Measurements from ENCODE around the gene UQCC2.

UQCC2 gene

GRCh38 chr6:33699131-33699530, 12.4 kb downstream of the UQCC2 start:
- TF ChIP-seq SPI1 (IDR thresholded peaks at IDR 0.05; ENCODE audit: borderline replicate concordance, low read depth) (no peak), POLR2AphosphoS5 (IDR thresholded peaks at IDR 0.05; ENCODE audit: low read depth) (no peak), CTCF (IDR thresholded peaks at IDR 0.05; ENCODE audit: insufficient read depth, low read length) (no peak), REST (IDR thresholded peaks at IDR 0.05; ENCODE audit: insufficient replicate concordance, low read depth) (no peak), GABPA (IDR thresholded peaks at IDR 0.05; ENCODE audit: low read depth) (no peak)
- no peak for DNase-seq (ENCODE audit: low read depth in 1 of 2, low spot score in 1 of 2)
- no peak overlapping the region for H3K4me3 ChIP-seq (replicated peaks; ENCODE audit: insufficient read depth, low read length)
- H3K27ac ChIP-seq (replicated peaks): no peak overlapping the region
- no peaks in the 10 kb centered on the region for H3K27me3 ChIP-seq (ENCODE audit: insufficient read depth, poor library complexity, severe bottlenecking)

- Histone ChIP-seq H3K27me3 (ENCODE audit: insufficient read depth, poor library complexity, severe bottlenecking) (no peaks in the 10 kb centered on the region), H3K4me3 (replicated peaks; ENCODE audit: insufficient read depth, low read length) (no peak overlapping the region), H3K27ac (replicated peaks) (no peak overlapping the region)
- no peak for DNase-seq (ENCODE audit: low read depth in 1 of 2, low spot score in 1 of 2)
- TF ChIP-seq SPI1 (IDR thresholded peaks at IDR 0.05; ENCODE audit: borderline replicate concordance, low read depth): no peak
- no peak for TF ChIP-seq GABPA (IDR thresholded peaks at IDR 0.05; ENCODE audit: low read depth)
- TF ChIP-seq REST (IDR thresholded peaks at IDR 0.05; ENCODE audit: insufficient replicate concordance, low read depth): no peak
Measured at GRCh38 chr6:33698494-33698893, 13.0 kb downstream of the UQCC2 start.

DNA sequence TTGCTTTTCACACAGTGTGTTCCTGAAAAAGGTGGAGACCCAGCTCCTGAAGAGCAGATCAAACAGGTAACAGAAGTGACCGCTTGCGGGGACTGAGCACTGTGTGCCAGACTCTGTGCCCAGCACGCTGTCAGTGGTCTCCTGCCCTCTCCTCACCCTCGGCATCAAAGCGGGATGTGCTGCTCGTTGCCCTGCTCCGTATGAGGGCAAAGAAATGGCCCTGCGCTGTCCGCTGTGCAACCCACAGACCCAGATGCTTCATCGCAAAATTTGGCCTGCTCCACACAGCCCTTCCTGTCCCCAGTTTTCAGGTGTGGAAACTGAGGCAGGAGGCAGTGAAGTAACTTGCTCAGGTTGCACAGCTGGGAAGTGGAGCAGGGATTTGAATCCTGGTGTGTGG, 13.7 kb downstream of the UQCC2 start:
- no peak overlapping the region for H3K4me3 ChIP-seq (replicated peaks; ENCODE audit: insufficient read depth, low read length)
- DNase-seq (ENCODE audit: low read depth in 1 of 2, low spot score in 1 of 2): no peak
- no peak overlapping the region for H3K27ac ChIP-seq (replicated peaks)
- TF ChIP-seq GABPA (IDR thresholded peaks at IDR 0.05; ENCODE audit: low read depth): no peak
- no peak for TF ChIP-seq REST (IDR thresholded peaks at IDR 0.05; ENCODE audit: insufficient replicate concordance, low read depth)
- no peak for TF ChIP-seq POLR2AphosphoS5 (IDR thresholded peaks at IDR 0.05; ENCODE audit: low read depth)
- no peak for TF ChIP-seq SPI1 (IDR thresholded peaks at IDR 0.05; ENCODE audit: borderline replicate concordance, low read depth)
- no peak for TF ChIP-seq CTCF (IDR thresholded peaks at IDR 0.05; ENCODE audit: insufficient read depth, low read length)
- no peaks in the 10 kb centered on the region for H3K27me3 ChIP-seq (ENCODE audit: insufficient read depth, poor library complexity, severe bottlenecking)

Data from HL-60 (cell line).